Lung (tissue), 12 donors: ENCODE measurements around the gene IKBKG. TPM values are rescaled to one million over a fixed set of nuclear protein-coding genes. Genes with fewer than 3 reads are reported as not detected.

Source experiments
- ATAC-seq: fragments of 200-7000 bp; cut with Tn5 transposase; one replicate; pipeline ENCODE4 v1.9.1; 2020; ENCODE audit warnings: moderate number of reproducible peaks; ENCODE audit not compliant: insufficient read depth, low FRiP score
- DNase-seq, 3 donors: peaks; one replicate each; pipeline ENCODE4 v3.0.0-alpha.2; 2013 to 2017
- H3K27ac ChIP-seq, 2 donors: one replicate each; pipeline ENCODE4 v1.5.1; 2013; ENCODE audit warnings: mild to moderate bottlenecking in 2 of 2, moderate library complexity in 2 of 2, control low read depth in 1 of 2, inconsistent platforms in 1 of 2, low read depth in 1 of 2, low read length in 1 of 2
- H3K27me3 ChIP-seq, 3 donors: one replicate each; pipeline ENCODE4 v1.5.1; 2013; ENCODE audit warnings: low read length in 2 of 3; ENCODE audit not compliant: control insufficient read depth in 3 of 3, insufficient read depth in 3 of 3
- H3K36me3 ChIP-seq, 4 donors: one replicate each; pipeline ENCODE4 v1.5.1; 2013; ENCODE audit warnings: low read length in 4 of 4, mild to moderate bottlenecking in 1 of 4, moderate library complexity in 1 of 4; ENCODE audit not compliant: control insufficient read depth in 4 of 4, insufficient read depth in 4 of 4
- H3K4me1 ChIP-seq, 5 donors: one replicate each; pipeline ENCODE4 v1.5.1; 2013; ENCODE audit warnings: low read length in 5 of 5, mild to moderate bottlenecking in 2 of 5, moderate library complexity in 1 of 5; ENCODE audit not compliant: control insufficient read depth in 5 of 5, insufficient read depth in 5 of 5
- H3K4me3 ChIP-seq: one replicate; pipeline ENCODE4 v1.5.1; 2013; ENCODE audit warnings: mild to moderate bottlenecking, control low read depth, moderate library complexity
- H3K9ac ChIP-seq, 2 donors: one replicate each; pipeline ENCODE4 v1.5.1; 2013; ENCODE audit warnings: low read length in 2 of 2, control low read depth in 1 of 2; ENCODE audit not compliant: insufficient read depth in 1 of 2
- H3K9me3 ChIP-seq, 4 donors: one replicate each; pipeline ENCODE4 v1.5.1; 2013; ENCODE audit warnings: low read length in 3 of 4, mild to moderate bottlenecking in 1 of 4, moderate library complexity in 1 of 4; ENCODE audit not compliant: control insufficient read depth in 4 of 4, insufficient read depth in 3 of 4
- WGBS, 2 donors: extraction: QIAGEN DNeasy Blood & Tissue Kit; methylation state at CpG; one replicate each; pipeline ENCODE4 v1.1.7; 2013; 5-methylcytosine and 5-hydroxymethylcytosine counted together
- polyA plus RNA-seq, 2 donors: library from polyadenylated mRNA; stranded (reverse); fragments of 200-250 nt; gene quantifications; one replicate each; pipeline ENCODE4 v1.2.1, GENCODE V29; 2013
- total RNA-seq, 2 donors: library from RNA; depleted of rRNA in 1 of 2; stranded (reverse); fragments of >200 nt in 1 of 2; gene quantifications; one replicate each; pipeline ENCODE4 v1.2.1, GENCODE V29; 2014 to 2021
- TF ChIP-seq, protein P1 (sequence below): IDR thresholded peaks from 2 replicates; pipeline ENCODE4 v1.5.1; 2012; ENCODE audit warnings: mild to moderate bottlenecking; ENCODE audit errors: control extremely low read depth, extremely low read depth
- donor health status: control.
- donor health status: control.
- donor health status: Bipolar disorder and iron deficiency.
- donor health status: healthy.
- donor health status: DM: yes; HTN: yes; CAD: no.

Gene IKBKG
- total and polyA plus RNA-seq, 4 donors = 12.0 to 58.3 (median 36.4) TPM

DNA sequence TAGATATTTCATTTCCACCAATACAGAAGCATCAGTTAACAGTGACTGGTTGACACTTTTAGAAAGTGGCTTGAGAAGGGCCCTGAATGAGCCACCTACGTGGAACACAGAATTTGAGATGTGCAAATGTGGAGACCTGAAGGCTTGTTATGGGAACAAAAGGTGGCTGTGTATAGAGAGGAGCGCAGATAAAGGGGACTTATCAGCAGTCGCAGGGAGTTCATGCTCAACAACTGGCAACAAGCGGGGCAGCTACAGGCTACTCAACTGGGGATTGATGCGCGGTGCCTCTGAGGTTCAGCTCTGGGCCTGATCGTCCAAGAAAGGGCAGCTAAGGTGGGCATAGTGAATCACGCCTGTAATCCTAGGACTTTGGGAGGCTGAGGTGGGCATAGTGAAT, 28.0 kb upstream of the IKBKG start:
- DNase-seq (no peak), ATAC-seq (no peak)
- H3K27ac ChIP-seq = no peak overlapping the region
- TF ChIP-seq, protein P1, sequence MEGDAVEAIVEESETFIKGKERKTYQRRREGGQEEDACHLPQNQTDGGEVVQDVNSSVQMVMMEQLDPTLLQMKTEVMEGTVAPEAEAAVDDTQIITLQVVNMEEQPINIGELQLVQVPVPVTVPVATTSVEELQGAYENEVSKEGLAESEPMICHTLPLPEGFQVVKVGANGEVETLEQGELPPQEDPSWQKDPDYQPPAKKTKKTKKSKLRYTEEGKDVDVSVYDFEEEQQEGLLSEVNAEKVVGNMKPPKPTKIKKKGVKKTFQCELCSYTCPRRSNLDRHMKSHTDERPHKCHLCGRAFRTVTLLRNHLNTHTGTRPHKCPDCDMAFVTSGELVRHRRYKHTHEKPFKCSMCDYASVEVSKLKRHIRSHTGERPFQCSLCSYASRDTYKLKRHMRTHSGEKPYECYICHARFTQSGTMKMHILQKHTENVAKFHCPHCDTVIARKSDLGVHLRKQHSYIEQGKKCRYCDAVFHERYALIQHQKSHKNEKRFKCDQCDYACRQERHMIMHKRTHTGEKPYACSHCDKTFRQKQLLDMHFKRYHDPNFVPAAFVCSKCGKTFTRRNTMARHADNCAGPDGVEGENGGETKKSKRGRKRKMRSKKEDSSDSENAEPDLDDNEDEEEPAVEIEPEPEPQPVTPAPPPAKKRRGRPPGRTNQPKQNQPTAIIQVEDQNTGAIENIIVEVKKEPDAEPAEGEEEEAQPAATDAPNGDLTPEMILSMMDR = no peak
- no peaks in the 10 kb centered on the region for H3K27me3 ChIP-seq
- no peaks in the 10 kb centered on the region for H3K36me3 ChIP-seq
- peaks cover 0 to 5% (median 0%) of the 10 kb centered on the region in 4 donors for H3K9me3 ChIP-seq
- 90 to 95% methylated on average over 5 to 8 of the region's 8 CpGs for WGBS, 2 donors
- H3K4me3 ChIP-seq = no peak overlapping the region
- peak overlapping the region in 1 of 2 donors; percentile 32 for H3K9ac ChIP-seq
- H3K4me1 ChIP-seq = peaks cover 0 to 15% (median 4%) of the 10 kb centered on the region in 5 donors

DNA sequence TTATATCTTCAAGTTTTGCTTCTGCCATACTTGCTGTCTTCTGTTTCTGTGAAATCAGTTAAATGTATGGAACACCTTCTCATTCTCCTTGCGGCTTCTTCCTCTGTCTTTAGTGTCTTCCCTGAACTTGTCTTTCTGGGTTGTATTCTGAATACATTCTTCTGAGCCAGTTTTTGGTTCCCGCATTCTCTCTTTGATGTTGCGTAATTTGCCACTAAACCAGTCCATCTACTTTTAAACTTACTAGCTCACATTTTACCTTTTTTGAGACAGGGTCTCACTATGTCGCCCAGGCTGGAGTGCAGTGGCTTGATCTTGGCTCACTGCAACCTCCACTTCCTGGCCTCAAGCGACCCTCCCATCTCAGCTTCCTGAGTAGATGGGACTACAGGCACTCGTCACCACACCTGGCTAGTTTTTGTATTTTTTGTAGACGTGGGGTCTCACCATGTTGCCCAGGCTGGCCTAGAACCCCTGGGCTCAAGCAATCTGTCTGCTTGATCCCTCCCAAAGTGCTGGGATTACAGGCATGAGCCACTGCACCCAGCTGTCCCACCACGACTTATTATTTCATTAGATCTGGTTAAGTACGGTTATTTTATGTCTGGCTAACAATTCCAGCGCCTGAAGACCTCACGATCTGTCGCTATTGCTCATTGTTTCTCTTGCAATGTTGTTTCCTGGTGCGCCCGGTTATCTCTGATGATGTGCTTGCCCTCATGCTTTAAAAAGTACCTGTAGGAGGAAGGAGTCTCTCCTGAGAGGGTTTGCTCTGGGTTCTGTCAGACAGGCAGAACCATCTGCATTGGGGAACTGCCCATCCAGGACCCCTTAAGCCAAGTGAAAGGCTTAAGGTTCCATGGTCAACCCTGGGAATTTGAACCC, 21.6 kb upstream of the IKBKG start:
- Histone ChIP-seq H3K27ac (no peak overlapping the region), H3K36me3 (no peaks in the 10 kb centered on the region), H3K27me3 (no peaks in the 10 kb centered on the region), H3K9me3 (no peaks in the 10 kb centered on the region), H3K9ac (peak overlapping the region in 1 of 2 donors; percentile 9), H3K4me3 (no peak overlapping the region), H3K4me1 (peaks cover 0 to 8% (median 3%) of the 10 kb centered on the region in 5 donors)
- TF ChIP-seq, protein P1 = no peak
- no peak for ATAC-seq
- WGBS, 2 donors = 61 to 77% methylated on average over 14 of the region's 14 CpGs
- DNase-seq = peak in 1 of 3 donors; percentile 40

DNA sequence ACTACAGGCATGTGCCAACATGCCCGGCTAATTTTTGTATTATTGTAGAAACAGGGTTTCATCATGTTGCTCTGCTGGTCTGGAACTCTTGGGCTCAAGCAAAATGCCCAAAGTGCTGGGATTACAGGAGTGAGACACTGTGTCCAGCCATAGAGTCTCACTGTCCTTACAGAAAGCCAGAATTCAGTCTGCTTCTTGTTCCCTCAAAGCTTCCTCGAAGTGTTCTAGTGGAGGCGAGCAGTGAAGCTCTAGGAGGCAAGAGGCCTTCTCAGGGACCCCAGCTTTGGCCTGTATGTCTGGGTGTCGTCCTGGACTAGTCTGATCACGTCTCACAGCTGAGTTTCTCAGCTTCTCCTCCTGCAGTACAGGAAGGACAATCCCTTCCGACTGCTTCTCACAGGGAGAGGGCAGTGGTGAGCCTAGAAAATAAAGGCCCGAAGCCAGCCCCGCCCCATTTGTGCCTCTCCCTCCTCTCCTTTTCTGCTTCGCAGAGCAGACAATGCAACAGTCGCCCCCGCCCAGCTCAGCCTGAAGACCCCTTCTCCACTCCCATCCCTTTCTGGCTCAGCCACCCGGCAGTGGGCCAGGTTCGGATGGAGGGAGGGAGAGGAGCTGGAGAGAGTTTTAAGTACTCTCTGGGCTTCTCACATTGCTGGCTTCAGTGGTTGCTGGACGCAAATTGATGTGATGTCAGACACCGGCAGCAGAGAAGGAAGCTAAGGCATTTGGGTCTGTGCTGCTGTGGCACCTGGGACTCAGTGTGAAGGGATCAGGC, 20.3 kb upstream of the IKBKG start:
- H3K9ac ChIP-seq = peak overlapping the region in 1 of 2 donors; percentile 77
- 4 to 22% methylated on average over 12 to 15 of the region's 15 CpGs for WGBS, 2 donors
- H3K4me1 ChIP-seq = peaks cover 0 to 8% (median 3%) of the 10 kb centered on the region in 5 donors
- peak overlapping the region; percentile 47 to 83 for H3K27ac ChIP-seq
- peak; percentile 80 for ATAC-seq
- TF ChIP-seq, protein P1 = peak; percentile 32
- H3K36me3 ChIP-seq = peaks cover 0 to under 1% (median 0%) of the 10 kb centered on the region in 4 donors
- no peaks in the 10 kb centered on the region for H3K27me3 ChIP-seq
- peak; percentile 93 to 96 (median 94) for DNase-seq
- no peaks in the 10 kb centered on the region for H3K9me3 ChIP-seq
- H3K4me3 ChIP-seq = no peak overlapping the region
